OCI-M2 (cell line): ENCODE data around the gene RAB23.
A peak's percentile ranks its signal among the peaks of the same experiment; 100 is the strongest.

Experiments used
- DNase-seq: peaks from one replicate; lab custom pipeline; 2025; ENCODE audit not compliant: unreplicated experiment; lab: John Stamatoyannopoulos, UW

Gene RAB23

DNA sequence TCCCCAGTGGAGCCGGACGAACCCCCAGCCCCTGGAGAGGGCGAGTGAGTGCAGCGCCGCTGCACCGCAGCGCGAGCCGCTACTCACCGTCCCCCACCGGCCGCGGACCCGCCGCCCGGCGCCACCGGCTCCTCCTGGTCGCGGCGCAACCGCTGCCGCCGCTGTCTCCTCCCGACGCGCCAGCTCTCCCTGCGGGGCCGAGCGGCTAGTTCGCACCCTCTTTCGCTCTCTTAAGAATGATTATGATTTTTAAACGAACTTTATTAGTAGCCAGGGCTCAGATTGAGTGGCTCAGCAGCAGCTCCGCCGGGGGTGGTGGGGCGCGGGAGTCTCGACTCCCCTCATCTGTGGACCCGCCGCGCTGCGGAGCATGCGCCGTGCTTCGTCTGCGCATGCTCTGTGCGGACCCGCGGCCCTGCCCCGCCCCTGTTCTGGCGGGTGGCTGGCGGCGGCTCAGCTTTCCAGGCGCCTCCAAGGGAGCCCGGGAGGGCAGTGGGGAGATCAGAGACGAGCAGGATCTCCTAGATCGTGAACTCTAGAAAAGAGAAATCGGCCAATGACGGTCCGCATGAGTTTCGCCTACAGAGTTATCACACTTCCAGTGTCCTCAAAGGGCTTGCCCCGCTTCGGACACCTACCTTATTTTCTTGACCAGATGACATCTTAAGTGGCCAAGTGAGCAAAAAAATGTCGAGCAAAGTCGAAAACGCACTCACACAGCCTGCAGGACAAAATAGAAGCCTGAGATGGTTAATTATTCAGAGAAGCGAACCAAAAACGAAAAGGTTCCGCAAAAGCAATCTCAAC lies at the start of gene RAB23:
Gene RAB23 (minus strand): TSS at position 372 of the 807 bp plus-strand sequence. CDS start 11,927 bp downstream, outside the sequence.
- peak; percentile 63 for DNase-seq

DNA sequence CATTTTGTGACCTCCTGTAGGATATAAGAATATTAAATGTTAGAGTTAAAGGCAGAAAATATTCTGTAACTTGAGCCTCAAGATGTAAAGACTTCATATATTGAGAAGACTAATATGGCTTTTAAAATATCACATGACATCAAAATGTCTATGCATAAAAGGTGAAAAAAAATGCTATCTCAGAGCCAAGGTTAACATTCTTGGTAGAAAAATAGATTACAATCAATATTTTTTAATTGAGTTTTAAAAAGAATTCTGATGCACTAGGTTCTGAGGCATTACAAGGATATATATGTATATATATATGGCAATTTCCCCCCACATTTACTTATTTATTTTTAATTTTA lies 46.2 kb upstream of the RAB23 start:
- no peak for DNase-seq

DNA sequence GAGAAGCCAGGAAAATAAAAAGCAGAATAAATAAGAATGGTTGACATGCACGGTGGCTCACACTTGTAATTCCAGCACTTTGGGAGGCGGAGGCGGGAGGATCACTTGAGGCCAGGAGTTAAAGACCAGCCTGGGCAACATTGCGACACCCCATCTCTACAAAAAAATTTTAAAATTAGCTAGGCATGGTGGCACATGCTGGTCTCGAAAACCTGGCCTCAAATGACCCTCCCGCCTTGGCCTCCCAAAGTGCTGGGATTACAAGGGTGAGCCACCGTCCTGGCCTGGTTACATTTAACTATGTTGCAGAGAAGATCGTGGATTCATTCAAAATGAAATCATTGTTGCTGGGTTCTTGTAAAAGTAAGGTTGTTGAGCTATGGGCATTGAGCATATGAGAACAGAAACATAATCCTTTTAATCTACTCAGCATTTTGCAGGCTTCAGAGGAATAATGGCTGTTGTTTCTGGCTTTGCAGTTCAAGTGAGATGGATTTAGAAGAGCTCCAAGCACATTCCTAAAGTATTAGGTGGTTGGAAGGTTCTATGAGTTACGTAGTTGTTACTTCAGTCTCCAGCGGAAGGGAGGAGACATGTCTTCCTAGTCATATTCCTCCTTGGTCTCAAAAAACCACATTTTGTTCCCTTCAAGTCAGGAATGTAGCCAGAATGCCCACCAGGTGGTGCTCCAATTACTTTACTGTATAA lies 45.6 kb upstream of the RAB23 start:
- no peak for DNase-seq

DNA sequence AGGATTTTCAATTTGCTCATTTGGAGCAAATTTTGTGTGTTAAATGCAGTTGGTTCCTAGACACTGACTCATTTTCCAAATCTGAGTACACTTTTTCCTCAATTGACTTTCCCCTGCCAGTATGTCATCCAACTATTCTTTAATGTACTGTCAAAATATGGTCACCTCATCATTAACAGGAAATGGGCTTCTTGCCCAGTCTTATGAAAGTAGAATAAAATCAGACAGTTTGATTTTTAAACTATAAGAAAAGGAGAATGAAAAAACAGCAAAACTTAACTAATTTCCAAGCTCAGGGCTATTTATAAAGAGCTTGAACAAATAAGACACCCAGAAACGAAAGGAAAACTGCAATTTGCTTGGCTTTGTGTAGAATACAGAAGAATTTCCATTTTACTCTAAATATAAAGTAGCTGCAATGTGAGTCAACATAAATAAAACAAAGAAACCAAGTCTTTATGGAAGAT lies 43.7 kb upstream of the RAB23 start:
- DNase-seq = no peak

DNA sequence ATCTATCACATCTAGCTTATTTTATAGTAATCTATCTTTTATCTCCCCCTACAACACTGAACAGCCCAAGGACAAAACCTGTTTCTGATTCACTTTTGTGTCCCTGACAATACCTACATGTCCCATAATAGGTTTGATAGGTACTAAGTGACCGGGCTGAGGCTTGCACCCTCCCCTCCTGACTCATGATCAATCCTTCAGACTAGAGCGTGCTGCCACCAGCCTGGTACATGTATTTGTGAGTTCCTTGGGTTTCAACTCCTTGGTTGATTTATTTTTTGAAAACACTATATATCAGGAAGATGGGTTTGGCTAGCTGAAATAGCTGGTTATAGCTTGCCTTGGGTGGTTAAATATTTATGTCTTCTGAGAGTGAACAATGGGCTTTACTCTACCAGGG lies 41.6 kb upstream of the RAB23 start:
- no peak for DNase-seq

DNA sequence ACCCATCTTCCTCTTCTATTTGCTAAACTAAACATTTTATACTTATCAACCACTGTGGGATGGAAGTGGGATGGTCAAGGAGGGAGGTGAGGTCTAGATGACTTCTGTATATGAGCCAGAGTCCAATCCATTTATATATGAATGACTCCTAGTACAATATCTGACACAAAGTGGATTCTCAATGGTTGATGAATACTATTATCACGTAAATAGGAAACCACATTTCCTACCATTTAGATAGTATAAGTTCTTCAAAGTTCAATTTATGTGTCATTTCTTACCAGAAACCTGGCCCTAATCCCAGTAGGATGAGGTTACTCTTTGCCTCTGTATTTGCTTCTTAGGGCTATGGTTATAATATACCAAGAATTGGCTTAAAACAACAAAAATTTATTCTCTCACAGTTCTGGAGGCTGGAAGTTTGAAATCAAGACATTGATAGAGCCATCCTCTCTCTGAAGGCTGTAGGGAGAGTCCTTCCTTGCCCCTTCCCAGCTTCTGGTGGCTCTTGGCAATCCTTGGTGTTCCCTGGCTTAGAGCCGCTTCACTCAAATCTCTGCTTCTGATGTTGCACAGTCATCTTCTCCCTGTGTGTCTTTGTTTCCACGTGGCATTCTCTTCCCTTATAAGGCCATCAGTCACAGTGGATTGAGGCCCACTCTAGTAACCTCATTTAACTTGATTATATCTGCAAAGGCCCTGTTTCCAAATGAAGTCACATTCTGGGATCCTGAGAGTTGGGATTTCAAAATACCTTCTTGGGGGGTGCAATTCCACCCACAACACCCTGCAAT lies 41.0 kb upstream of the RAB23 start:
- no peak for DNase-seq

DNA sequence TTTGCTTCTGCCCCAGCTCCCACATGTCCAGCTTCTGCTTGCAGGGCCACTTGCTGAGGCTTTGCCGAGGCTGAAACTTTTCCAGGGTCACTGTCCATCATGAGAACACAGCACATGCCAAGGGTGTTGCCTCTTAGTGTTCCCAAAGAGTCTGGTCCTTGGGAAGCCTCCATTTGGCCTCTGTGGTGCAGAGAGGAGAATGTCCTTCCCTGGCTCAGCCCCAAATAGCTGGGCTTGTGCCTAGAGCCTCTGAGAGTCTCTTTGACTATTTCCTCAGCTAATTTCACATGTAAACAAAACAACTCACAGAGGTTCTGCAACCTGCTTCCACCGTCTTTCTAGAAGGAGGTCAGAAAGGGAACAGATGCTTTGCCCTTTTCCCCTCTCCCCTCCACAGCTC lies 40.4 kb upstream of the RAB23 start:
- DNase-seq = no peak

DNA sequence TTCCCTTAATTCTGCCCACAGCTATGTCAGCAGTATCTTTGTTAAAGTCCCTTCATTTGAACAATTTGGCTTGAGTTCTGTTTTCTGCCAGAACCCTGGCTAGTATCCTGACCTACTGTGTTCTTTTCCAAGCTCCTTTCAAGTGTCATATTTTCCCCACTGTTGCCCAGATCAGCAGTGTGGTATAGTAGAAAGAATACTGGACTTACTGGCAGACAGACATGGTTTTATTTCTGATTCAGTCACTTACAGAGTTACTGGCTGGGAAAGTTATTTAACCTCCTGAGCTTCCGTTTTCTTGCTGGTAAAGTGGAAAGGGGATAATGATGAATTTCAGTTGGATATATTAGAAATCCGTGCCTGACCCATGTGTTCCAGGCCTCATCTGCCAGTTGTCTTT lies 39.8 kb upstream of the RAB23 start:
- DNase-seq = no peak

DNA sequence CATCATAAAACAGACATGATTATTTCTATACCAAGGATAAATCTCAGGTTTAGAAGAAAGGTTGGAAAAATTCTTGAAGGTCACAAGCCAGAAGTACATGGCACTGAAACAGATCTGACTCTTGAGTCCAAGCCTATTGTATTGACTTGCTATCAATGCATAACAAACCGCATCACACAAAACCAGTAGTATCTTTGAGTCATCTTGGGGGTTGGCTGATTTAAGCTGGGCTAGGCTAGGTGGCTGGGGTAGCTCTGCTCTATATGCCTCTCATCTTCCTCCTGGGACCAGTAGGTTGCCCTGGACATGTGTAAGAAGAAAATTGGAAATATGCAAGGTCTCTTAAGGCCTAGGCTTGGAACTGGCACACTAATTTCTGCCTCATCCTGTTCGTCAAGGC lies 37.0 kb upstream of the RAB23 start:
- DNase-seq = no peak

DNA sequence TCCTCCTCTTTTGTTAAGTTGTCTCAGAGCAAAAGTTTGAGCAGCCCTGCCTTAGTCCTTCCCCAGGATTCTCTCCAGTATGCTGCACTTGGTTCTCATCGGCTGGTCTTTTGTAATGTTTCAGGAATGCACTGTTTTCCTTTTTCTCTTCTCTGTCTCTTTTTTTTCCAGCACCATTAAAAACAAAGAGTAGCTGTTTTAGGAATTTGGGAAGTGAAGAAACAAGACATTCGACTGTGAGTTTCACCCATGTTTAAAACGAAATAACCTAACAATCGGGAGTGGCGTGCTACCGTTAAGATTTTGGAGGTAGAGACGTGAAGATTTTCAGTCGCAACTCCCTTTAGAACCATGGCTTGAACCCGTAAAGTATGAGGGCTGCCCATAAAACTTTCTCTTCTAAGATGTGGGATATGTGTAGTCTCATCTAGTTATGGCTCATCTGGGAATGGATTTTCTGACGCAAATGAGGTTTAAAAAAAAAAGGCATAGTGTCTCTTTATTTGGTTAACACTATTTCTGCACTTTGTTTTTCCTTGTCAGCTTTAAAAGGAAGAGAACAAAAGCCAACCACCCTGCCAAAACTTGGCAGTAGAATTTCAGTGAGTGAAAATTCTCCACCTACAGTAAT lies 35.9 kb upstream of the RAB23 start:
- DNase-seq = no peak

DNA sequence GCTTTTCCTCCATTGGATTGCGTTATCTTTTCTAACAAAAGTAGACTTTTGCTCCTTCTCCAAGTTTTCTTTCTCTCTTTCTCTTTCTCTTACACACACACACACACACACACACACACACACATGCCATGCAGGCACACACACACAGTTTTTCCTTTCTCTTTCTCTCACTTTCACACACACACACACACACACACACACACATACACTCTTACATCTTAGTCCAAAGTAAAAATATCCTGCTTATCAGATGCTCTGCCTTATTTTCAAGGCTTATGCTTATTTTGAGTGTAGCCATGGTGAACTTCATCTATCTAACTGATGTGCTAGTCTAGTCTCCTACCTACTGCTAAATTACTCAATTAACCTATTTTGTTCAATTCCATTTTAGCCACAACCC lies 34.4 kb upstream of the RAB23 start:
- DNase-seq = no peak

DNA sequence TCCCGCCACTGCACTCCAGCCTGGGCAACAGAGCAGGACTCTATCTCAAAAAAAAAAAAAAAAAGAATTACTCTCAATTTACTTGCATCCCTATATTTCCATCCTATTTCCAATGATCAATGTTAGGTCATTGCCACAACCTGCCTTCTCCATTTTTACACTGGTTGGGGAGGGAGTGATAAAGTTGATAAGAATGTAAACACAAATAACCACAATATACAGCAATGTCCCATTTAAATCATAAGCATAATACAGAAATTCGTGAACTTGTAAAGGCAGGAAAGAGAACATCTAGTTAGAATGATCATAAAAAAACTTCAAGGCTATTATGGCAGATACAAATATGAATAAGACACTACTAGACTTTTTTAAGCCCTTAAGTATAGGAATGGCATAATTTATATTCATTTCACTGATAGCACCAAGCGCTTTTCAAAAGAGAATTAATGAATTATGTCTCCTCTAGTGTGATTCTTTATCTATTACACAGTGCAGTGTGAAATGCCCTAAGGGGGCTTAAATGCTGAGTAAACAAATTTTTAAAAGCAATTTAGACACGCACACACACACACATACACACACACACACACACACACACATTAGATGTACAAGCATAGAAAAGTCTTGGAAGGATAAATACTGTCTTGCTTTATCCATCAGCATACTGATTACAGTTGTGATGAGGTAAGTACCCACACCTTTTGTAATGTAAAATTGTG lies 33.5 kb upstream of the RAB23 start:
- no peak for DNase-seq

DNA sequence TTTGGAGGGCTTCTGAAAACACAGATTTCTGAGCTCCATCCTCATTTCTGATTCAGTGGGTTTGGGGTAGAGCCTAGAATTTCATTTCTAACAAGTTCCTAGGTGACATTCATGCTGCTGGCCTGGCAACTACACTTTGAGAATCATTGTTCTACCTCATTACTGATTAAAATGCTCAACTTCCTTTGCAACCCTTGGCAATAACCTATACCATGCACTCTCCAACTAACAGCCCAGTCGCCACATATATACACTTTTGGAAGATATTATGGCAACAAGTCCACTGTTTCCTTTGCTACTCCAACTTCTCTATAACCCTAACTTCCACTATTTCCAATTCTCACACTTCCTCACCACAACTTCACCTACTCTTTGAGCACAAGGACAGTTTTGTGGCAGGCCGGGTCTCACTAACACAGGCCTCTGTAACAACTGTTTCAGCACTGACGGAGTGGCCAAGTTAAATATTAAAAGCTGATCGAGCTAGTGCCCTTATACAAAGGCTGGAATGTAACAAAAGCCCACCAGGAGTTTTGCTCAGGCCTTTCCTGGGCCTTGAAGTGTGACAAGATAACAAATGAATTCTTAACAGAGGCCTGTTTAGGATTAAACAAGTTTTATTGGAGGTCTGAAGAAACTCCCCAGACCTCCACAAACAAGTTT lies 32.1 kb upstream of the RAB23 start:
- no peak for DNase-seq

DNA sequence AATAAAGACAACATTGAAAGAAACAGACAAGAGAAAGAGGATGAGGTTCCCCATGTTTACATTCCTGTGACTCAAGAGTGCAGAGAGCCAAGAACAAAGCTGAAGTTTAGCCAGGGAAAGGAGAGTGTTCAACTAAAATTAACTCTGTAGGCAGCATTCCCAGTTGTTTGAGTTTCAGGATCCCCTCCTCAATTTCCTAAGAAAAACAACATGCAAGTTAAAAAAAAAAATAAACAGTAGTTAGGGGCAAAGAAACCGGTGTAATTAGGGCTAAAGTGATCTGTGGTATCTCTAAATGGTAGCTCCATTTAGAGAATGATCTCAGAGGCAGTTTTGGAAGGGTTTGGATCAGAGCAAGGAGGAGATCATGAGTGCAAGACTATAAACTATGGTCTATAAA lies 30.9 kb upstream of the RAB23 start:
- DNase-seq = no peak

DNA sequence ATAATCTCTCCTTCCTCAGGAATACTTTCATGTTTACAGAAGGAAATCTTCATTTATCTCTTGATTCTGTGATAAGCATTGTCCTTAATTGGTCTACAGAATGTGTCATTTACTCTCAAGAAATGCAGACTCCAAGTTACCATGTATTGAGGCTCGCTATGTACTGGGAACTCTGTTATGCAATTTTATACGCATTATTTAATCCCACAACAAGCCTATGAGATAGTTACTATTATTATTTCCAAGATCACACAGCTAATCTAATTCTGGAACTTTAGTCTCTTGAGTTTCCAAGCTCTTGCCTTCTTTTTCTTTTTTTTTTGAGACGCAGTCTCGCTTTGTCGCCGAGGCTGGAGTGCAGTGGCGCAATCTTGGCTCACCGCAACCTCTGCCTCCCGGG lies 30.0 kb upstream of the RAB23 start:
- no peak for DNase-seq

DNA sequence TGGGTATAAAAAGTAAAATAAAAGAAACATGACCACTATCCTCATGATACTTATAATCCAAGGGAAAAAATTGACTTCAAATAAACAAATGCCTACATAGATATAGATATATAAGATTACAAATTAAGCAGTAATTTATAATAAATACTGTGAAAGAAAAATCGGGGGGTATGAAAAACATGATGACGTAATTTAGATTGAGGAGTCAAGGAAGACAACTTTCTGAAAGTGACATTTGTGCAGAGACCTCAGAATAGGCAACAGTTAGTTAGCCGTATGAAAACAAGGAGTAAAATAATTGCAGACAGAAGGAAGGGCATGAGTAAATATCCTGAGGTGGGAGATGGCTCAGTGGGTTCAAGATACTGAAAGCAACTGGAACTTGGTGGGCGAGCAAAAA lies 28.2 kb upstream of the RAB23 start:
- no peak for DNase-seq

DNA sequence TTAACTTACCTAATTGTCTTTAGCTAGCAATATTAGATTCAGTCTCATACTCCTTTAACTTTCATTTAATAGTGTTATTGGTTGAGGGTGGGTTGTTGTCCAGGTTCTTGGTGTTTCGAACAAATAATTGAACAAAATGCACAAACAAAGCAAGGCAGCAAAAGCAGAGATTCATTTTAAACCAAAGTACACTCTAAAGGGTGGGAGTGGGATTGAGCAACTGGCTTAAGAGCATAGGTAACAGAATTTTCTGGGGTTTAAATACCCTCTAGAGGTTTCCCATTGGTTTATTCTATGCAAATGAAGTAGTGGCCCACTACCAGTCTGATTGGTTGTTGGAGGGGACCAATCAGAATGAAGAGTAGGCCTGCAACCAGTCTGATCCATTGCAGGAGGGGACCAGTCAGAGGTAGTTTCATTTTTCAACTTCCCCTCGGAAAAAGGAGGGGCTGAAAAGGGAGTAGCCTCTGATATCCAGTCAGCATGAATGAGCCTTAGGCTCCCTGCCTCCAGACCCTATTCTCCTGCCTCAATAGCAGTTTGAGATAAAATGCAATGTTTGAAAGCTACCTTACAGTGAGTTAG lies 26.3 kb upstream of the RAB23 start:
- DNase-seq = no peak

DNA sequence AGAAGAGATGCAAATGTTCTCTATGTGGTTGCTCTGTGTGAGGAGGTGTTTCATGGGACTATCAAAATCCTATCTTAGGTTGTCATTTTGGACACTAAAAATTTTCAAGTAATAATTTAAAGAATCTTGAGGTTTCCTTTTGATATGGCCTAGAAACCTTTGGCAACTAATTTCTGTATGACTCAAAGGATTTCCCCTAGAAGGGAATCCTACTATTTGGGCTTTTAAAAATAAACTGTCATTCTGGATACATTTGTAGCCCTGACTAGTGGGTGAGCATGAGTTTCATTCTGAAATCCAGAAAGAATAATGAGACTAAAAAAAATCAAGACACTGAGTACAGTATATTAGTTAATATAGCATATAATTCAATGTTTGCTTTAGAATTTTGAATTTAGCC lies 25.5 kb upstream of the RAB23 start:
- no peak for DNase-seq

DNA sequence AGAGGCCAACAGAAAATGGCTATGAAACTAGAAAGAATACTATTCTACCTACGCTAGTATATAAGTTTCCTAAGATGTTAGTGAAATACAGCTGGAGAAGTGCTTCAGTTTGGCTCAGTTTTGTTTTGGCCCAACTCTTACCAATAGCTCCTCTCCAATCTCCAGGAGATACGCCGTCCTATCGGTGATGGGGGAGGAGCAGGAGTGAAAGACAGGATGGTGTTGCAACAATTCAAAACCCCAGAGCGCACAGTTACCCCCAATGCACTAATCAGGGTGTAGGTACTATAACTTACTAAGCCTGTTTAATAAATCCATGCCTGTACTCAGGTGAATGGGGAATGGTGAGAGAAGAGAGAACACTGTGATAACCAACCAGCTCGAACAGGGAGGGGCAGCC lies 24.2 kb upstream of the RAB23 start:
- DNase-seq = no peak

DNA sequence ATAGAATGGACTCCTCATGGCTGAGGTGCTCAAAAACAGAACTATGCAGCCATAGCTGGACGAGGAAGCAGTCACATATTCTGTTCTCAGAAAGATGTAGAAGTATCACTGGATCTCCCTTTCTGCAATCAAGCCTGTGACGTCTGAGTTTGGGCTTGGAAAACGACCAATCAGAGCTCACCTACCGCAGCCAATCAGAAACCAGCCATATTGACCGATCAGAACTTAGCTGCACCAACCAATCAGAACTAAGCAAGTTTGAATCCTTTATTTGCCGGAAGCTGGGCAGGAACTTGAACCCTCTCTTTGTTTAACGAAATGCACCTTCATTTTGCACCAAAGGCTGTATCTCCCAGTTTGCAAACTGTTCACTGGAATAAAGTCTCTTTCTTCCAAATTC lies 21.8 kb upstream of the RAB23 start:
- no peak for DNase-seq
